Stimulated activated CD8-positive, alpha-beta memory T cell treated with anti-CD3 and anti-CD28 coated beads, Interleukin-2, amount 100 ng/mL, for 48 hours (primary cell): ENCODE results near the gene MRPL1.
A peak's percentile ranks its signal among the peaks of the same experiment; 100 is the strongest.

ENCODE experiments used
- DNase-seq, 2 donors: peaks; one replicate each; pipeline ENCODE4 v3.0.0-alpha.2; 2020; ENCODE audit warnings: low read depth in 2 of 2

Gene MRPL1

GRCh38 chr4:77862478-77863216, at the start of gene MRPL1:
Gene MRPL1 (plus strand): TSS chr4:77862830. CDS start chr4:77862849, 19 bp downstream.
- DNase-seq = peak; percentile 71 to 80

- DNase-seq = no peak
Observed at GRCh38 chr4:77815636-77816035, 47.0 kb upstream of the MRPL1 start.

GRCh38 chr4:77816546-77816945, 46.1 kb upstream of the MRPL1 start:
- no peak for DNase-seq

- DNase-seq = no peak
Observed at GRCh38 chr4:77817304-77818072, 45.1 kb upstream of the MRPL1 start.

GRCh38 chr4:77818073-77818601, 44.5 kb upstream of the MRPL1 start:
- DNase-seq = peak in 1 of 2 donors; percentile 28

GRCh38 chr4:77818602-77819403, 43.8 kb upstream of the MRPL1 start, which contains the start of gene CNOT6L:
Gene CNOT6L (minus strand): TSS chr4:77819368. CDS start chr4:77819308, 60 bp downstream.
- DNase-seq = peak; percentile 30 to 71

- DNase-seq = peak; percentile 19 to 66
Observed at GRCh38 chr4:77819404-77819842, 43.2 kb upstream of the MRPL1 start.

GRCh38 chr4:77819843-77820648, 42.6 kb upstream of the MRPL1 start:
- DNase-seq = peak; percentile 93 to 95

- no peak for DNase-seq
Observed at GRCh38 chr4:77820649-77821561, 41.7 kb upstream of the MRPL1 start.

- peak in 1 of 2 donors; percentile 17 for DNase-seq
Observed at GRCh38 chr4:77821775-77822174, 40.9 kb upstream of the MRPL1 start.

GRCh38 chr4:77826275-77826674, 36.4 kb upstream of the MRPL1 start:
- no peak for DNase-seq

- DNase-seq = no peak
Observed at GRCh38 chr4:77827343-77827742, 35.3 kb upstream of the MRPL1 start.

GRCh38 chr4:77833126-77833724, 29.4 kb upstream of the MRPL1 start:
- DNase-seq = no peak

GRCh38 chr4:77834403-77834802, 28.2 kb upstream of the MRPL1 start:
- DNase-seq = no peak

GRCh38 chr4:77843628-77844027, 19.0 kb upstream of the MRPL1 start:
- DNase-seq = no peak

- no peak for DNase-seq
Observed at GRCh38 chr4:77844363-77844762, 18.3 kb upstream of the MRPL1 start.

- DNase-seq = no peak
Observed at GRCh38 chr4:77845400-77845799, 17.2 kb upstream of the MRPL1 start.

GRCh38 chr4:77845929-77846328, 16.7 kb upstream of the MRPL1 start:
- no peak for DNase-seq

- DNase-seq = no peak
Observed at GRCh38 chr4:77848508-77848907, 14.1 kb upstream of the MRPL1 start.
